Endothelial cell of umbilical vein (primary cell): Measurements from ENCODE around the gene WHRN.

Source experiments
- EZH2 ChIP-seq: IDR thresholded peaks from 2 replicates; pipeline ENCODE4 v1.6.1; 2012; ENCODE audit warnings: borderline replicate concordance, low read depth, mild to moderate bottlenecking, moderate library complexity, low read length, inconsistent platforms; ENCODE audit not compliant: severe bottlenecking
- TF ChIP-seq, protein P1 (sequence below), 2 donors: IDR thresholded peaks; 1 replicate in 1 of 2; 2 replicates in 1 of 2; pipeline ENCODE4 v1.5.1; 2011; ENCODE audit warnings: low read length in 2 of 2, mild to moderate bottlenecking in 2 of 2, moderate library complexity in 2 of 2, control low read depth in 1 of 2, inconsistent platforms in 1 of 2, low read depth in 1 of 2; ENCODE audit not compliant: insufficient read depth in 1 of 2; ENCODE audit errors: extremely low read depth in 1 of 2
- TF ChIP-seq, protein P2 (sequence below): IDR thresholded peaks from 2 replicates; pipeline ENCODE4 v1.6.1; 2011; ENCODE audit not compliant: insufficient read depth, insufficient read length

DNA sequence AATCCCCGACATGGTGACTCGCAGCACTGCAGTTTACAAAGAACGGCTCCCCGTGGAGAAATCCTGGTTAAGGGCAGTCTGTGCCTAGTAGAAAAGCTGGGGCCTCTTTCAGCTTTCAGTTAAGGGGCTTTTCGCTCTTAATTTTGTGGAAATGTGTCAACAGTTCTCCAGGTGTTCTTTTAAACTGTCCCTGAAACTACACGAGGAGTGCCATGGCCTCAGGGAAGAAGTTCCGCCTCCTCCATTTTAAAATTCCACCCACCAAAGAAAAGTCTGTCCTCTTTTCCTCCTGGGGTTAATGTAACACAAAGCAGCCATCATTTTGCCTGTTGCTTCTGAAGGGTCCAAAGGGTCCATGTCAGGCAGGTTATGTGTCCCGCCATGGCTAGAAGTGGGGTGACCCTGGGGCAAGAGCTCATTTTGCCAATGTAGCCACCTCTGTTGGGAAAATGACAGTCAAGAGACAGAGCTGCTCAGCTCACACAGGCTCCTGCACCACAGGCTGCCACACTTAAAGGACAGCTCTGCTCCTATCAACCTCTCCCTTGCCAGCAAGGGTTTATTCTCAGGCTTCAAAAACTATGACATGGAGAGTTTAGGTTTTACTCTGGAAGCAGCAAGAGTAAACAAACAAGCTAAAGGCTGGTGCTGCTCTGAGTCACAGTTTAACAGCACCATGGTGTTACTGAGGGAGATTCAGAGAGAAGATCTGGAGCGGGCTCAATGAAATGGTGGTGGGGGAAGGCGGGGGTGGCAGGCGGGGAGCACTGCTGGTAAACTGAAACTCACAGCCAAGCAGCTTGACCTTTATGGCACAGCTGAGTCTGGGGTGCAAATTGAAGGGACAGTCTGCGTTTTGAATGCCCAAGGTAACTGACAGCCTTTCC, 3.2 kb downstream of the WHRN start:
- TF ChIP-seq, protein P1, sequence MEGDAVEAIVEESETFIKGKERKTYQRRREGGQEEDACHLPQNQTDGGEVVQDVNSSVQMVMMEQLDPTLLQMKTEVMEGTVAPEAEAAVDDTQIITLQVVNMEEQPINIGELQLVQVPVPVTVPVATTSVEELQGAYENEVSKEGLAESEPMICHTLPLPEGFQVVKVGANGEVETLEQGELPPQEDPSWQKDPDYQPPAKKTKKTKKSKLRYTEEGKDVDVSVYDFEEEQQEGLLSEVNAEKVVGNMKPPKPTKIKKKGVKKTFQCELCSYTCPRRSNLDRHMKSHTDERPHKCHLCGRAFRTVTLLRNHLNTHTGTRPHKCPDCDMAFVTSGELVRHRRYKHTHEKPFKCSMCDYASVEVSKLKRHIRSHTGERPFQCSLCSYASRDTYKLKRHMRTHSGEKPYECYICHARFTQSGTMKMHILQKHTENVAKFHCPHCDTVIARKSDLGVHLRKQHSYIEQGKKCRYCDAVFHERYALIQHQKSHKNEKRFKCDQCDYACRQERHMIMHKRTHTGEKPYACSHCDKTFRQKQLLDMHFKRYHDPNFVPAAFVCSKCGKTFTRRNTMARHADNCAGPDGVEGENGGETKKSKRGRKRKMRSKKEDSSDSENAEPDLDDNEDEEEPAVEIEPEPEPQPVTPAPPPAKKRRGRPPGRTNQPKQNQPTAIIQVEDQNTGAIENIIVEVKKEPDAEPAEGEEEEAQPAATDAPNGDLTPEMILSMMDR (IDR thresholded peaks at IDR 0.05; ENCODE audit: extremely low read depth in 1 of 2, insufficient read depth in 1 of 2, low read depth in 1 of 2, low read length in 2 of 2): no peak
- TF ChIP-seq, protein P2, sequence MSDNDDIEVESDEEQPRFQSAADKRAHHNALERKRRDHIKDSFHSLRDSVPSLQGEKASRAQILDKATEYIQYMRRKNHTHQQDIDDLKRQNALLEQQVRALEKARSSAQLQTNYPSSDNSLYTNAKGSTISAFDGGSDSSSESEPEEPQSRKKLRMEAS: no peak
- no peak for TF ChIP-seq EZH2
